ENCODE measurements around the gene KRT32.

DNA sequence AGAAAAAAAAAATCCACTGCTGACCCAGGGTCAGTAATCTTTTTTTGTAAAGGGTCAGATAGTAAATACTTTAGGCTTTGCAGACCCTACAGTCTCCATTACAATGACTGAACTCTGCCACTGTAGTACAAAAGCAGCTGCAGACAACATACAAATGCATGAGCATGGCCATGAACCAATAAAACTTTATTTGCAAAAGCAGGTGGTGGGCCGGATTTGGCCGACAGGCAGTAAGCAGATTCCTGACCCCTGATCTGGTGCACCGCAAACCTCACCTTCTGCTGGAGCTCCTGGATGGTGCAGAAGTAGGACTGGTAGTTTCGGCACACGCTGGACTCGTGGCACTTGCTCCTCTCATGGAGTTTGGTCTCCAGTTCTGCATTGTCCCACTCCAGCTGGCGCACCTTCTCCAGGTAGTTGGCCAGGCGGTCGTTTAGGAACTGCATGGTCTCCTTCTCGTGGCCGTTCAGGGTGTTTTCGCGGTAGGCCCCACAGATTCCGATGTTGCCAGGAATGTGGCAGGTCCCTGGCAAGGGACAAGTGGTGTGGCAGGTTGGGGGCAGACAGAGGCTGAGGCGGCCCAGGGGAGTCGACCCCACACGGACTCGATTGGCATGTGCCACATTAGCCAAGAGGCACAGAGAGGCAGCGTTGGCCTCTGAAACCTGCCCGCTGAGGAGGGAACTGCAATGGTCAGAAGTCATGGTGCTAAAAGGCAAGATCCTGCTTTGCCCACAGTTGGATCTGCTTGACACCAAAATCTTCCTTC is 55.9 kb downstream of the KRT32 start:
- no peak for TF ChIP-seq EZH2 (IDR thresholded peaks at IDR 0.05; ENCODE audit: insufficient read depth, poor library complexity, severe bottlenecking)
- no peak for TF ChIP-seq EZH2phosphoT487 (IDR thresholded peaks at IDR 0.05; ENCODE audit: insufficient read depth, low read depth)

Data from GM23248 (cell line).